DMS 273 (cell line): Measurements from ENCODE around the gene DNAAF1.
"Not testable (repeated sequence)": the region's sequence is repeated elsewhere in the genome, so short reads cannot be mapped to it uniquely, and the experiment has no call there.

Experiments used
- DNase-seq: peaks from one replicate; lab custom pipeline; 2025; ENCODE audit not compliant: unreplicated experiment; lab: John Stamatoyannopoulos, UW

DNAAF1 gene

DNA sequence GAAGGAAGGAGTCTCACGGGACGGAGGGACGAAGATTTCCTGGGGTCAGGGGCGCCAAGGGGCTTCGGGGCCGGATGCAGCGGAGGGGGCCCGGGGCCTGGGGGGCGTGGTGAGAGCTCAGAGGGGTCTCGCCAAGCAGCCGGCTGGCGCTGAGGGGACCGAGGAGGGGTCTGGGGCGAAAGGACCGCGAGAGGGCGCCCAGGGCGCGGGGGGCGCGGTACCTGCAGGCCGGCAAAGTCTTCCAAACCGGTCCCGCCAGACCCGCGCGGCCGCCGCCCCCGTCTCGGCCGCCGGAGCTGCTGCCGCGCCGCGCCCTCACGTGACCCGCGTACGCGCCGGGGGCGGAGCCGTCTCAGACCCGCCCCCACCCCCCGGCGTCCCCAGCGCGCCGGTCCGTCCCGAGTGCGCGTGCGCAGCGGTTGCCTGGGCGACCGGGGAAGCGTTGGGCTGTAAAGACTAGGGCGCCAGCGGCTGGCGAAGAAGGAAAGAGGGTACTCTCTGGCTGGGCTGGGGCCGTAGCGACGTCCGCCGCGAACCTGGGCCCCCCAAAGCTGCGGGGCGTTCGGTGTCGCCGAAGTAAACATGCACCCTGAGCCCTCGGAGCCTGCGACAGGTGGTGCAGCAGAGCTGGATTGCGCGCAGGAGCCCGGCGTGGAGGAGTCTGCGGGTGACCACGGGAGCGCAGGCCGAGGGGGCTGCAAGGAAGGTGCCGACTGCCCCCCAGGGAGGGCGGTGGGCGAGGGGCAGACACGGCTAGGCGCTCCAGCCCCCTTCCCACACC lies at the start of gene DNAAF1, which contains the start of gene HSDL1:
DNAAF1 (plus strand) TSS at position 450 of the 781 bp plus-strand sequence; CDS start at position 583, 133 bp downstream.
HSDL1 (minus strand) TSS at position 319 of the 781 bp plus-strand sequence. CDS start 13,856 bp downstream, outside the sequence.
- DNase-seq: peak; percentile 96

DNA sequence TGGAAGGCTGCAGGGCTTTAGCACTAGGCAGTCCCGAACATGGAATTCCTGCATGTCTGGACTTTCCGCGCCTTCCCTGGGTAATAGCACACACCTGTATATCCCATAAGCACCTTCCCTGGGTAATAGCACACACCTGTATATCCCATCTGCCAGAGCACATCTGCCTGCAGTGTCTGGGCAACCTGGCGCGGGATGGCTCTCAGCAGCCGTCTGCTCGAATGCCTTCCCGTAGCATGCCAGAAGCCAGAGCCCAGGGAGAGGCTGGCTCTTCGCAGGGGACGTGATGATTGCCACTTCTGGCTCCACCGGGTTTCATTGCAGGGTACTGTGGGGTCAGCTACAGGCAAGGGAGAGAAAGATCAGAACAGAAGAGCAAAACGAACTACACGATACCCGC lies 49.6 kb upstream of the DNAAF1 start:
- DNase-seq: no peak

DNA sequence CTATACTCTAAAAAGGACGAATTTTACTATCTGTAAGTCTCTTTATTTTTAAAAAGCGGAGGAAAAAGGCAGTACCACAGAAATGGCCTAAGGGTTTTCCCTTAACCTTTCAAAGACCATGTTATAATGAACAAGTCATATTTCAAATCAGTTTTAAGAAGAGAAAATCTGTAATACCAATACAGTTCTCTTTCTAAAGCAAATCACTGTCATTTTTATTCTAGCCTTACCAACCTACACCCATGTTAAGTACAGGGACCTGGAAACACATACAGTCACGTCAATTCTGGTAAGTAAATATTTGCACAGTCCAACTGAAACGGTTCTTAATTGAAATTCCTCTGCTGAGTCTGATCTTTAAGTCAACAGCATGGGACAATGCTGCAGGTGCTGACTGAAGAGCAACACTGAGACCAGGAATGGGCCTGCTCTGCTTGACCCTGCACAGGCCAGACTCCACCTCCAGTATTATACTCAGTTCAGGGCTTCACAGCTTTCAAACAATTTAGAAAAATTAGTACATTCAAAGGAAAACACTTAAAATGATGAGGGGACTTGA lies 48.6 kb upstream of the DNAAF1 start:
- no peak for DNase-seq

DNA sequence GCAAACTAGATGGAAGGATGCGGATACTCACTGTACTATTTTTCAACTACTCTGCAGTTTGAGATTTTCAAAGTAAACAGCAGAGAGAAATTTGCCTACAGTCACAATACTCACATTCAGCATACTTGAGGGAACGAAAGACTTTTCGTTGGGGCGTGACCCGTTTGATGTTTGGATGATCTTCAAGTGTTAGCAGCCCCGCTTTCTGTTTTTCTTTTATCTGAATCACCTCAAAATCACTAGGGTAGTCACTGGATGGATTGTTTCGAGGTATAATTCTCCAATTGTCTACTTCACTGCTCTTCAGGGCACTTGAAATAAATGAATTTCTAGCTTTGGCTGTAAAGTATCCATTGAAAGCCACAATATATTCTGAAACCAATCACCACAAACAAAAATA lies 46.2 kb upstream of the DNAAF1 start:
- DNase-seq: no peak

DNA sequence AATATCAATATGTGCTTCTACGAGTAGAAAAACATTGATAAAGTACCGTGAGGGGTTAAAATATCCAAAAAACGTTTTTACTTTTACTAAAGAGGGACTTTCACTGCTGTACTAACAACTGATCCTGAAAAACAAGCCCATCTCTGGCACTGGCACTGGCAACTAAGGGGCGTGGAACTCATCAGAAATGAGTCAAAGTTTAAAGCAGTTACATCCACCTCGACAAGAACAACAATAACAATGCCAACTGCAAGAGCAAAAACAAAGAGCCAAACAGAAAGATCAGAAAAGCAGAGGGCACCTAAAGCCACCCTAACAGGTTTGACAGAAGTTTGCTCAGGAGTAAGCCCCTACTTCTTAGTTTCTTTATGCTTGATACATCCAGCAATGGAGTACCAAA lies 41.4 kb upstream of the DNAAF1 start:
- no peak for DNase-seq

DNA sequence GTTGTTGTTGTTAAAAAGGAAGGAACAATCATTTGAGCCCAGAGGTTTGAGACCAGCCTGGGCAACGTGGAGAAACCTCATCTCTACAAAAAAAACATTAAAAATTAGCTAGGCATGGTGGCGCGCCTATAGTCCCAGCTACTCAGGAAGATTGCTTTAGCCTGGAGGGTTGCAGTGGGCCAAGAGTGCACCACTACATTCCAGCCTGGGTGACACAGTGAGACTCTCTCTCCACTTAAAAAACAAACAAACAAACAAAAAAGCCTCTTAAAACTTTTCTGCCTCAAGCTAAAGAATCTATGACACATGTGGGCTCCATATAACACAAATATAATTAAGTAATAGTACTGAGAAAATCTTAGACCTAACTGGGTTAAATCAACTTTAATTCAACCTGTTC lies 40.9 kb upstream of the DNAAF1 start:
- no peak for DNase-seq

DNA sequence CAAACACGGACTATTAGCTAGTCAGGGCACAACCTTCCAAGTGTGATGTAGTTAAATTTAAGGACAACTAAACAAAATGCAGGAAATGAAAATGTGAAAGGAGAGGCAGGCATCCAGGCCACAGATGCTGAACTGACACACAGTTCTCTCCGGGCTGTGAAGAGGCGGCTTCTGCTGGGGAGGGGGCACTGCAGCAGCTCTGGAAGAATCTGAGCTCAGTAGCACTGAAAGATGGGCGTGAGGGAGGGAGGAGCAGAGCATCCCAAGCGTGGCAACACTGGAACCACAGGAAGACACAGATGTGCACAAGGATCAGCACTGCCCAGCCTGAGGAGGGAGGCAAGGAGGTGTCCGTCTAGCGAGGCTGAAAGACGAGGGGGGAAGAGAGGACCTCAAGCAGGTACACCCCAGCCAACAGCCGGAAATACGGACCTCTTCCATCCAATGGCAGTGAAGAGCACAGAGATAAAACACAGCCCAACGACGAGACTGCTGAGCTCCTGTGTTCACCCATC lies 39.8 kb upstream of the DNAAF1 start:
- DNase-seq: no peak

DNA sequence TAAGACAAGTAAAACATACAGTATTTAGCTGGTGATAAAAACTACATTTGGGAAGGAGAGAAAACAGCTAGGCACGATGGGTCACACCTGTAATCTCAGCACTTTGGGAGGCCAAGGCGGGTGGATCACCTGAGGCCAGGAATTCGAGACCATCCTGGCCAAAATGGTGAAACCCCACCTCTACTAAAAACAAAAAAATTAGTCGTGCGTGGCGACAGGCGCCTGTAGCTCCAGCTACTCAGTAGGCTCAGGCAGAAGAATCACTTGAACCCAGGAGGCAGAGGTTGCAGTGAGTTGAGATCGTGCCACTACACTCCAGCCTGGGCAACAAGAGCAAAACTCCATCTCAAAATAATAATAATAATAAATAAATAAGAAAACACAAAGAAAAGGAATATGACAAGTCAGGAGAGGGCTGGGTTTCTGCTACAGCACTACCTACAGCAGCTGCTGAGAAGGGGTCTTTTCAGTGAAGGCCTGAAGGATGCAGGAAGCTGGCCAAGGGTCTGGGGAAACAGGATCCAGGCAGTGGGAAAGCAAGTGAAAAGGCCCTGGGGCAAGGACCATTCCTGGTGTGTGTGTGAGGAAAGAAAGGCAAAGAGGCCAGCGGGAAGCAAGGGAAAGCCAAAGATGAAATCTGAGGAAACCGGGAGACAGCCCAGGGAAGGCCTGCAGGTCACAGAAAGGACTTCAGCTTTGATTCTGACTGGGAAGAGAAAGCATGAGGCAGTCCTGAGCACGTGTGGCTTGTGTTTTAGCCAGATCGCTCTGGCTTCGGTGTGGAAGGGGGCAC lies 39.0 kb upstream of the DNAAF1 start:
- DNase-seq: no peak

DNA sequence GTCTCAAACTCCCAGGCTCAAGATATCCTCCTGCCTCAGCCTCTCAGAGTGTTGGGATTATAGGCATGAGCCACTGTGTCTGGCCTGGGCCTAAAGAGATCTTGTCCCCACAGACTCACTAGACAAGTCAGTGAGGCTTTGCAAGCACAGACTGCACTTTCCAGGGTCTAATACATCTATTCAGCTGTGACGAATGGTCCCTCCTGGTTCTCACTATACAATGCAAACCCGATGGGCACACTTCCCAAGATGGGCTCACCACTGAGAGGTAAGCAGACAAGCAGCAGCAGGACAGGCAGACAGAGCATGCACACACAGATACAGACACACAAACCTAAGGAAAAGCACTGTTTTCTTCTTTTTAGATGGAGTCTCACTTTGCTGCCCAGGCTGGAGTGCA lies 37.2 kb upstream of the DNAAF1 start:
- no peak for DNase-seq

DNA sequence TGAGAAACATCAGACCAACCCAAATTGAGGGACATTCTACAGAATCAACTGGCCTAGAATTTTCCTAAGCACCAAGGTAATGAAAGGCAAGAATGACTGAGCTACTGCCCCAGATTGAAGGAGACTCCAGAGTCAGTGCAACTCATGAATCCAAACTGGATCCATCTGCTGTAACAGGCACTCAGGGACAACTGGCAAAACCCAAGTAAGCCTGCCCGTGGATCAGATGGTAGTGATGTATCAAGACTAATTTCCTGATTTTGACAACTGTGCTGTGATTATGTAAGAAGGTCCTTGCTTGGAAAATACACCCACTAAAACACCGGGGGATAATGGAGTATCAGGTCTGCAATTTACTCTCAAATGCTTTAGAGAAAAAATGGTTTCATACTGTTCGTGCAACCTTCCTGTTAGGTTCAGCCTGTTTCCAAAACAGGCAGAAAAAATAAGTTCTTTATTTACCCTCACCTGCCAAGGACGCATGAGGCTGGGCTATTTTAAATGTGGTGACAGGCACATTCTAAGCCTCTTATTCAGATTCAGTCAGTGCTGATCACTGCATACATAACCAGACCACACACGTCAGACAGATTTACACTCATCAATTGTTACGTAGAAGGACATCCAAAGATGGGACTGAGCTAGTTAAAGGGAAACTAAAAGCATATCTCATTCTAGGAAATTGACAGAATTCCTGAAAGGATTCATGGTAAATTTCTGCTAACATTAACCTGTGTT lies 35.3 kb upstream of the DNAAF1 start:
- DNase-seq: no peak

DNA sequence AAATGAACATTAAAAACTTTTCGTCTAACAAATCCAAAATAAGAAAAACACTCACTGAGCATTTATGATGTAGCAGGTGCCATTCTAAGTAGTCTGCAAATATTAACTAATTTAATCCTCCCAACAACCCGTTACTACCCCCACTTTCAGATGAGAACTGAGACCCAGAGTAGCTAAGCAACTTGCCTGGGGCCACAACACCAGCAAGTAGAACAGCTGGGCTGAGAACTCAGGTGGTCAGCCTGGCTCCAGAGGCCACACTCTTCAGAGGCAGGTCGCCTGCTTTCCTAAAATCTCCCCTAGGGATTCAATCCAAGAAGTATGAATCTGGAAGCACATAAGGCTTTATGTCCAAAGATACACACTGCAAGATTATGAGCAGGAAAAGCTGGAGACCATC lies 34.6 kb upstream of the DNAAF1 start:
- DNase-seq: no peak

DNA sequence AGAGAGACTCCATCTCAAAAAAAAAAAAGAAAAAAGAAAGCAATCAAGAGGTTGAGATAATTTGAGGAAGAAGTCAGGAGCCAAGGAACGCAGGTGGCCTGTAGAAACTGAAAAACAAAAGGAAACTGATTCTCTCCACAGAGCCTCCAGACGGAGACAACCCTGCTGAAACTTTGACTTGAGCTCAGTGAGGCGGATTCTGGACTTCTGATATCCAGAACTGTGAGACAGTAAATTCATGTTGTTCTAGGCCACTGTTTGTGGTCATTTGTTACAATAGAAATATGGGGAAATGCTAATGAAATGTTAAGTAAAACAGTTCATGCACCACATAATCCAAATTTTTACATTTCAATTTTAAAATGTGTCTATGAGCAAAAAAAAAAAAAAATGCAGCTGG lies 33.6 kb upstream of the DNAAF1 start:
- DNase-seq: no peak

DNA sequence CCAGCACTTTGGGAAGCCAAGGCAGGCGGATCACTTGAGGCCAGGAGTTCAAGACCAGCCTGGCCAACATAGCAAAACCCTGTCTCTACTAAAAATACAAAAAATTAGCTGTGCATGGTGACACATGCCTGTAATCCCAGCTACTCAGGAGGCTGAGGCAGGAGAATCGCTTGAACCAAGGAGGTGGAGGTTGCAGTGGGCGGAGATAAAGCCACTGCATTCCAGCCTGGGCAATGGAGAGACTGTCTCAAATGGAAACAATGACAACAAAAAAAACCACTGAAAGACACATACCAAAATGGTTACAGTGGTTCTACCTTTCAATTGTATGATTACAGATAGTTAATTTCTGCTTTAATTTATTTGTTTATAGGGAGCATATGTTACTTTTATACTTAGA lies 33.2 kb upstream of the DNAAF1 start:
- not testable (repeated sequence) for DNase-seq

DNA sequence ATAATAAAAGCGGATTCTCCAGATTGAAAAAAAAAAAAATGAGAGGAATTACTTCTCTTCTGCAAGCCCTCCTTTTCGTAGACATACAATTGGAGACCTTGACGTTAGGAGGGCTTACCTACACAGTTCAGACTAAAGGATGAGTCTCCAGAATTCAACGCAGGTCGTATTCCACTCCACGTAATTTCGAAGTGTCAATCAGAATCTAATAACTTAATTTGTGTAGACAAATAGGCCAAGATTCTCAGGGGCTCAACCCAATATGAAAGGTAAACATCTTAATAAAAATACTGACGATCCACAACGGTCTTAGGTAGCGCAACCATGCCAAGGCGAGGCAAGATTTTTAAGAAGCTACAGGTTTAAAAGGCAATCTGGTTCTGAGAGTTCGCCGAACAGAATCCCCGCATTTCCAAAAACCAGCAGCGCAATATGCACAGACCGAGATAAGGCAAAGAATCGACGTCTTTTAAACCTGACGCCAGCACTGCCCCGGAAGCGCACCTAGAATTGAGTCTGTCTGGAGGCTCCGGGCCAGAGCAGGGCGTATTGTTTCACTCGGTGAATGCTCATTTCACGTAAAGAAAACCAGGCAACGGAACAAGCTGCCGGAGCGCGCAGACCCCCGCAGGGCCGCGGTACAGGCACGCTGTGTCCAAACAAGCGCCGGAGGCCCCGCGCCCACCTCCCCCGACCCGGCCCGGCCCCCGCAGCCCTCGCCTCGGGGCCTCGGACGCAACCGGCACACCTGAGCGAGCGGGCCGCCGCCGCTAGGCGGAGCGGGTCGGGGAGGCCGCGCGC lies 29.0 kb upstream of the DNAAF1 start:
- DNase-seq: peak; percentile 78

DNA sequence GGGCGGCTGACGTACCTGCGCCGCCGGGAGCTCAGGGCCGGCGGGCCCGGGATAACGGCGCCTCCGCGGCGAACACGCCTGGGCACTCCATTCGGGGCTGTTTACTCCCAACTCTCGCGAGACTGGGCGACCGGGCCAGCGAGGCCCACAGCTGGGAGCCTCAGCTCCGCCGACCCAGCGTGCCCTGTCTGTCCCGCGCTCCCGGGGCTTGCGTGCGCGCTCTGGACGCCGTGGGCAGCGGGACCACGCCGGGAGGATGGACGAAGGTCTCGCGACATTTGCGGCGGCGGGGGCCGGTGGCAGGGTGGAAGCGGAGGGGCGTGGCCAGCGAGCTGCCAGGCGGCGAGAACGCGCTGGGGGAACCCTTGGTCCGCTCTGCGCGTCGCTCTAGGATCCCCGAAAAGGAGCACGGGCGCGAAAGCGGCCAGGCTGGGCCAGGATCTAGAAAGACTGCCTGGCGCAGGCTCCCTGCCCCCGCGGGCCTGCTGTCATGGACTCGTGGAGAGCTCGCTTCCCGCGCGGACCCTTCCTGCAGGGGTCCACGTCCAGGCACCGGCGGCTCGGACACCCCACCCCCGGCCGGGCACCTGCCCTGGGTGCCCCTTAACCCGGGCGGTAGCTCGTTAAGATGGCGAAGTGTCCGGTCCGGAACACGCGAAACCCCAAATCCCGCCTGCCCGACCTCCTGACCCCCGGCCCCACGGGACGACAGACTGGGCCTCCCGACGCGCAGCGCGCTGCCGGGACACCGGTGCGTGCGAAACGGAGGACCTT lies 28.2 kb upstream of the DNAAF1 start, which contains the start of gene MBTPS1:
MBTPS1 (minus strand) TSS at position 223 of the 774 bp plus-strand sequence. CDS start 15,159 bp downstream, outside the sequence.
- peak; percentile 99 for DNase-seq

DNA sequence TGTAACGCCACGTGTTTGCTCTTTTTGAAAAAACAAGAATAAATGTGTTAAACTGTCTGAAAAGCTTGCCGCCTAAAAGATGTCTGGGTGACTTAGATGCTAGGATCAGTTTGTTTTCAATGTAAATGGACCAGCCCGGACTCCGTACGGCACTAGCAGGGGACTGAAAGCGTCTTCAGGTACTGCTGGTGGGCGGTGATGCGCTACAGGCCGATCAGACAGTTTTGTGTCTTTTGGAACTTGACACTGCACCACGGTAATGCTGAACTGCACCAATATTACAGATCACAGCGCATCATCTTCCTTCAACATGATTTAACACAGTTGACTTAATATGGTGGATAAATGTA lies 27.6 kb upstream of the DNAAF1 start:
- peak; percentile 76 for DNase-seq

DNA sequence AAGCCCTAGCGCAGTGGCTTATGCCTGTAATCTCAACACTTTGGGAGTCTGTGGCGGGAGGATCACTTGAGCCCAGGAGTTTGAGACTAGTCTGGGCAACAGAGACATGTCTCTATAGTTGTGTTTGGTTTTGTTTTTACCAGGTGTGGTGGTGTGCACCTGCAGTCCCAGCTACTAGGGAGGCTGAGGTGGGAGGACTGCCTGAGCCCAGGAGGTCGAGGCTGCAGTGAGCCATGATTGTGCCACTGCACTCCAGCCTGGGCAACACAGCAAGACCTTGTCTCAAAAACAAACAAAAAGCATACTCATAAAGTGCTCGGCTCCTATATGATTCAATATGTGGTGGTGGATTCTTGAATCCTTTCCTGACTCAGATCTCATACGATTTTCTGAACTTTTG lies 26.8 kb upstream of the DNAAF1 start:
- not testable (repeated sequence) for DNase-seq

DNA sequence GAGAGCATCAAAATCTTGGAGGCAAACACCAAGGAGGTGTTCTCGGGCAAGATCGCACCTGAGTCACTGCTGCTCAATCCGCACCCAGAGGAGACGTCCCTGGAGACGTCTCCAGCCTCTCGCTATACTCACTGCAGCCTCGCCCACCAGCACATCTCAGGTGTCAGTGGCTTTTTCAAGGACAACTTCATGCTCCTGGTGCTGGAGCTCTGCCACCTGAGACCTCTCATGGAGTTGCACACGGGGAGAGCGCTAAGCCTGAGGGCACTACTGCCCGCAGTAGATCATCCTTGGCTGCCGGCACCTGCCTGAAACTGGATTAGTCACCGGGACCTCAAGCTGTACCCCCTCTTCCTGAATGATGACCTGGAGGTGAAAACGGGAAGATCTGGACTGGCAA lies 25.7 kb upstream of the DNAAF1 start:
- no peak for DNase-seq

DNA sequence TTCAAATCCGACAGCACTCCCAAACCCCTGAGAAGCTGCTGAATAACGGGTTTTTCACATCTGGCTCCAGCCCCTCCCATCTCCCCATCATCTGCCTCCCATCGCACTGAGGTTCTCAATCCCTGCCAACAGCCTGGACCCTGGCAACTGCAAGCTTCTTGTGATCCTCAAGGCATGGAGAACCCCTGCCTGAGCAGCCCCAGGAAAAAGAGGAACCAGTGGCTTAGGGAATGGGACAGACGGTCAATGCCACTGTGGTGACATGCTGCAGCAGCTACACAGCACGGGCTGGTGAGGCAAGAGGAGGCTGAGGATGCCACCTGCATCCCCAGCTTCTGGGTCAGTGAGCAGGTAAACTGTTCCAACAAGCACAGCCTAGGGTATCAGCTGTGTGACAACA lies 25.1 kb upstream of the DNAAF1 start:
- no peak for DNase-seq
